H1 (cell line): Measurements from ENCODE around the gene SCAP. TPM values are rescaled to one million over a fixed set of nuclear protein-coding genes. Genes with fewer than 3 reads are reported as not detected.

ENCODE experiments used
- CTCF ChIA-PET: fragments of 300-600 bp; sonication (Branson Sonifier 250); formaldehyde crosslinking; loops from one replicate; lab custom pipeline; 2021; ENCODE audit not compliant: partially characterized antibody; lab: Charles Lee
- POLR2A ChIA-PET: fragments of 300-600 bp; sonication (Branson Sonifier 250); formaldehyde crosslinking; loops from one replicate; lab custom pipeline; 2021; ENCODE audit warnings: inconsistent platforms; ENCODE audit not compliant: partially characterized antibody; lab: Charles Lee
- DNase-seq, 2 experiments: peaks; one replicate each; pipeline versions ENCODE4 v3.0.0 to v3.0.0-alpha.2; 2010 to 2022; ENCODE audit warnings: low spot score in 2 of 2, low read depth in 1 of 2, mixed read lengths in 1 of 2
- FAIRE-seq: peaks from 2 replicates; lab custom pipeline; 2011; peaks lifted over from hg19 to GRCh38; lab: Jason Lieb, UNC
- H2AFZ ChIP-seq: 2 replicates; pipeline ENCODE4 v1.8.1; 2012; ENCODE audit warnings: low read length, inconsistent platforms
- H2AK5ac ChIP-seq: 2 replicates; pipeline ENCODE4 v1.6.1; 2013; ENCODE audit warnings: low read depth, low read length
- H2BK120ac ChIP-seq: replicated peaks from 2 replicates; pipeline ENCODE3; 2013; ENCODE audit warnings: low read depth, low read length, inconsistent platforms
- H2BK12ac ChIP-seq: 2 replicates; pipeline ENCODE4 v1.6.1; 2013; ENCODE audit warnings: low read depth, low read length
- H2BK15ac ChIP-seq: 2 replicates; pipeline ENCODE4 v1.6.1; 2013; ENCODE audit warnings: low read length
- H2BK20ac ChIP-seq: 2 replicates; pipeline ENCODE4 v1.6.1; 2013; ENCODE audit warnings: low read length
- H2BK5ac ChIP-seq: 2 replicates; pipeline ENCODE4 v1.6.1; 2013; ENCODE audit warnings: low read depth, low read length
- H3K14ac ChIP-seq: 2 replicates; pipeline ENCODE4 v1.6.1; 2013; ENCODE audit warnings: inconsistent platforms; ENCODE audit not compliant: insufficient read length
- H3K18ac ChIP-seq: 2 replicates; pipeline ENCODE4 v1.6.1; 2013; ENCODE audit warnings: low read length; ENCODE audit errors: extremely low read depth
- H3K23ac ChIP-seq: 2 replicates; pipeline ENCODE4 v1.6.1; 2013; ENCODE audit warnings: inconsistent platforms; ENCODE audit not compliant: insufficient read length
- H3K23me2 ChIP-seq: 2 replicates; pipeline ENCODE4 v1.6.1; 2013; ENCODE audit warnings: low read depth, low read length
- H3K27ac ChIP-seq: 2 replicates; pipeline ENCODE4 v1.6.1; 2011; ENCODE audit warnings: low read depth, low read length, inconsistent platforms
- H3K27me3 ChIP-seq, 4 experiments: replicated peaks in 1 of 4; 1 replicate in 1 of 4; 2 replicates in 3 of 4; pipeline versions ENCODE4 v1.6.1 to v1.8.1; 2011 to 2013; ENCODE audit warnings: low read length in 3 of 4, mild to moderate bottlenecking in 3 of 4, inconsistent platforms in 2 of 4, mixed read lengths in 2 of 4, moderate library complexity in 1 of 4; ENCODE audit not compliant: control insufficient read depth in 3 of 4, insufficient read depth in 3 of 4; ENCODE audit errors: extremely low read depth in 1 of 4
- H3K36me3 ChIP-seq, 4 experiments: 2 replicates each; pipeline versions ENCODE4 v1.6.1 to v1.8.1; 2011 to 2013; ENCODE audit warnings: mild to moderate bottlenecking in 4 of 4, low read length in 3 of 4, moderate library complexity in 2 of 4, control low read depth in 1 of 4, inconsistent platforms in 1 of 4; ENCODE audit not compliant: insufficient read depth in 4 of 4, control insufficient read depth in 2 of 4
- H3K4ac ChIP-seq: replicated peaks from 2 replicates; pipeline ENCODE3; 2013; ENCODE audit warnings: low read length, low read depth, mixed read lengths, inconsistent platforms; ENCODE audit not compliant: insufficient read length
- H3K4me1 ChIP-seq, 4 experiments: replicated peaks in 1 of 4; 1 replicate in 1 of 4; 2 replicates in 3 of 4; pipeline versions ENCODE4 v1.6.1 to v1.8.1; 2011 to 2013; ENCODE audit warnings: low read length in 3 of 4, inconsistent platforms in 2 of 4, mixed read lengths in 1 of 4; ENCODE audit not compliant: insufficient read depth in 4 of 4, control insufficient read depth in 3 of 4
- H3K4me2 ChIP-seq, 2 experiments: 2 replicates each; pipeline versions ENCODE4 v1.6.1 to v1.8.1; 2011 to 2013; ENCODE audit warnings: low read depth in 2 of 2, low read length in 2 of 2, control low read depth in 1 of 2, inconsistent platforms in 1 of 2, mild to moderate bottlenecking in 1 of 2; ENCODE audit not compliant: insufficient read depth in 1 of 2
- H3K4me3 ChIP-seq, 4 experiments: fragments of 200-600, 300-600 bp in 1 of 4; sonication (generic), shearing (Covaris generic), sonication (Bioruptor Twin) in 1 of 4; 2 replicates each; pipeline versions ENCODE4 v1.5.1 to v1.8.1; 2011 to 2016; ENCODE audit warnings: low read length in 4 of 4, low read depth in 3 of 4, control low read depth in 2 of 4, inconsistent platforms in 2 of 4, mild to moderate bottlenecking in 2 of 4, mixed read lengths in 1 of 4, moderate library complexity in 1 of 4; ENCODE audit not compliant: insufficient read depth in 2 of 4; ENCODE audit errors: extremely low read depth in 1 of 4
- H3K56ac ChIP-seq: replicated peaks from 2 replicates; pipeline ENCODE3; 2013; ENCODE audit warnings: low read depth, mild to moderate bottlenecking, mixed read lengths, low read length, inconsistent platforms; ENCODE audit not compliant: insufficient read length
- H3K79me1 ChIP-seq: 2 replicates; pipeline ENCODE4 v1.6.1; 2013; ENCODE audit warnings: low read depth, low read length, control low read depth
- H3K79me2 ChIP-seq, 2 experiments: 2 replicates each; pipeline versions ENCODE4 v1.6.1 to v1.8.1; 2012 to 2013; ENCODE audit warnings: low read length in 2 of 2, mild to moderate bottlenecking in 2 of 2, inconsistent platforms in 1 of 2; ENCODE audit not compliant: insufficient read depth in 2 of 2, control insufficient read depth in 1 of 2
- H3K9ac ChIP-seq, 4 experiments: replicated peaks in 1 of 4; 1 replicate in 1 of 4; 2 replicates in 3 of 4; pipeline versions ENCODE4 v1.6.1 to v1.8.1; 2011 to 2013; ENCODE audit warnings: low read depth in 3 of 4, low read length in 3 of 4, control low read depth in 2 of 4, mild to moderate bottlenecking in 2 of 4, moderate library complexity in 2 of 4, inconsistent platforms in 1 of 4; ENCODE audit errors: extremely low read depth in 1 of 4
- H3K9me3 ChIP-seq, 2 experiments: 2 replicates each; pipeline versions ENCODE4 v1.6.1 to v1.8.1; 2012 to 2013; ENCODE audit warnings: mild to moderate bottlenecking in 2 of 2, moderate library complexity in 2 of 2, control low read depth in 1 of 2, inconsistent platforms in 1 of 2, low read depth in 1 of 2, low read length in 1 of 2, mixed read lengths in 1 of 2; ENCODE audit not compliant: insufficient read depth in 2 of 2
- H4K20me1 ChIP-seq, 2 experiments: replicated peaks in 1 of 2; 2 replicates each; pipeline versions ENCODE3 to v1.8.1; 2011 to 2013; ENCODE audit warnings: inconsistent platforms in 2 of 2, low read length in 2 of 2, mild to moderate bottlenecking in 1 of 2; ENCODE audit not compliant: insufficient read depth in 2 of 2, control insufficient read depth in 1 of 2
- H4K5ac ChIP-seq: 2 replicates; pipeline ENCODE4 v1.6.1; 2013; ENCODE audit warnings: low read length, low read depth, mixed read lengths, inconsistent platforms; ENCODE audit not compliant: insufficient read length
- H4K8ac ChIP-seq: 2 replicates; pipeline ENCODE4 v1.8.0; 2013; ENCODE audit warnings: mild to moderate bottlenecking, moderate library complexity, low read length, inconsistent platforms; ENCODE audit not compliant: insufficient read depth; ENCODE audit errors: extremely low read depth
- H4K91ac ChIP-seq: replicated peaks from 2 replicates; pipeline ENCODE3; 2013; ENCODE audit warnings: low read length, mixed read lengths, inconsistent platforms; ENCODE audit not compliant: insufficient read length
- BCL11A ChIP-seq, 2 experiments: IDR thresholded peaks; one replicate each; pipeline ENCODE4 v1.6.1; 2011; ENCODE audit warnings: low read depth in 2 of 2, low read length in 2 of 2, mild to moderate bottlenecking in 2 of 2
- BRCA1 ChIP-seq: IDR thresholded peaks from 2 replicates; pipeline ENCODE4 v1.6.1; 2012; ENCODE audit warnings: low read depth, low read length, improper control_type of control experiment
- CBX8 ChIP-seq: fragments of 300-800, 300-1000 bp; sonication (generic); IDR thresholded peaks from 2 replicates; pipeline ENCODE4 v1.7.1; 2016; ENCODE audit warnings: low read depth, low read length, borderline replicate concordance
- SRF ChIP-seq: IDR thresholded peaks from 2 replicates; pipeline ENCODE4 v1.6.1; 2011; ENCODE audit warnings: mild to moderate bottlenecking, low read depth, low read length, moderate library complexity
- WGBS, 2 experiments: shearing (Covaris generic) in 1 of 2; methylation state at CpG; one replicate each; pipeline versions ENCODE4 v1.1.6 to v1.1.7; 2013 to 2015; ENCODE audit warnings: low lambda C conversion rate in 2 of 2, mixed read lengths in 2 of 2, inconsistent platforms in 1 of 2, low coverage in 1 of 2, missing lambda C conversion rate in 1 of 2; ENCODE audit not compliant: insufficient replicate concordance in 2 of 2, insufficient coverage in 1 of 2, insufficient read length in 1 of 2; ENCODE audit errors: extremely low coverage in 1 of 2, missing lambda C conversion rate in 1 of 2; 5-methylcytosine and 5-hydroxymethylcytosine counted together
- polyA plus RNA-seq, 7 experiments: library from polyadenylated mRNA; depleted of rRNA in 3 of 7; stranded (reverse) in 5 of 7; unstranded in 2 of 7; fragments of >200 nt in 5 of 7; fragments of 200-250 nt in 2 of 7; gene quantifications; 1 replicate in 5 of 7; 2 replicates in 1 of 7; 4 replicates in 1 of 7; pipeline versions ENCODE4 v1.2.1 to v1.2.3, GENCODE V29; 2011 to 2013; ENCODE audit warnings: missing spikeins in 2 of 7, mixed read lengths in 2 of 7
- total RNA-seq: library from RNA; stranded (reverse); fragmentation: NEBNext Ultra II Directional; extraction: Animal tissue kit (Norgen Biotek cat#: 25700); gene quantifications from 2 replicates; pipeline ENCODE4 v1.2.1, GENCODE V29; 2021

Gene SCAP
- total and polyA plus RNA-seq, 2 of the 8 experiments (the other 6 are each of a cell fraction or from before 2014, with no cell fraction given), result 74.0 to 114 TPM

DNA sequence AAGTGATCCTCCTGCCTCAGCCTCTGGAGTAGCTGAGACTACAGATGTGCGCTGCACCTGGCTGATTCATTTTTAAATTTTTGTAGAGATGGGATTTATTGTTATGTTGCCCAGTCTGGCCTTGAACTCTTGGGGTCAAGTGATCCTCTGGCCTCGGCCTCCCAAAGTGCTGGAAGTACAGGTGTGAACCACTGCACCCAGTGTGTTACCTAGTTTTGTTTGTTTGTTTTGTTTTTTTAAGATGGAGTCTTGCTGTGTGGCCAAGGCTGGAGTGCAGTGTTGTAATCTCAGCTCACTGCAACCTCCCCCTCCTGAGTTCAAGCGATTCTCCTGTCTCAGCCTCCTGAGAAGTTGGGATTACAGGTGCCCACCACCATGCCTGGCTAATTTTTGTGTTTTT, 82.8 kb downstream of the SCAP start:
- H3K56ac ChIP-seq, result no peak overlapping the region
- no peak overlapping the region for H4K91ac ChIP-seq
- no peak overlapping the region for H3K14ac ChIP-seq
- no peaks in the 10 kb centered on the region for H3K4me1 ChIP-seq
- H3K27ac ChIP-seq, result no peak overlapping the region
- POLR2A ChIA-PET, result no interaction called here
- no peak for DNase-seq
- no peak overlapping the region for H2BK12ac ChIP-seq
- WGBS, 2 experiments, result 90% methylated on average over 3 of the region's 3 CpGs; no CpG with 5 or more reads in 1 of the 2 experiments
- H3K36me3 ChIP-seq, result peaks cover 0 to 2% (median 0%) of the 10 kb centered on the region in 4 experiments; a peak in 1 of 8 replicates
- peaks cover 0 to 53% of the 10 kb centered on the region in 2 experiments for H3K79me2 ChIP-seq
- H2AK5ac ChIP-seq, result no peak overlapping the region
- no peak overlapping the region for H2BK120ac ChIP-seq
- H3K4me2 ChIP-seq, result no peak overlapping the region
- no peak overlapping the region for H3K18ac ChIP-seq
- H4K20me1 ChIP-seq, result peaks cover 0 to 9% of the 10 kb centered on the region in 2 experiments
- no peak overlapping the region for H3K9ac ChIP-seq
- H3K4me3 ChIP-seq, result no peak overlapping the region
- H3K23me2 ChIP-seq, result no peaks in the 10 kb centered on the region
- H2AFZ ChIP-seq, result no peak overlapping the region
- no peak overlapping the region for H2BK15ac ChIP-seq
- no peak overlapping the region for H4K8ac ChIP-seq
- FAIRE-seq, result no peak
- H4K5ac ChIP-seq, result no peak overlapping the region
- H2BK20ac ChIP-seq, result no peak overlapping the region
- H3K79me1 ChIP-seq, result peaks cover 18% of the 10 kb centered on the region; the same call in 1 of the 2 replicates
- CTCF ChIA-PET, result interaction anchor here (1.1 to 3.4 kb wide), 3 partner anchors 9 to 28 kb away, joined by 3 to 12 read pairs (median 3); no protein-coding TSS in a partner anchor
- H3K9me3 ChIP-seq, result no peaks in the 10 kb centered on the region
- TF ChIP-seq CBX8, result no peak
- TF ChIP-seq SRF, result no peak
- TF ChIP-seq BRCA1, result no peak
- no peak for TF ChIP-seq BCL11A (IDR thresholded peaks at IDR 0.05; ENCODE audit: low read depth in 2 of 2, low read length in 2 of 2)
- no peak overlapping the region for H3K4ac ChIP-seq
- no peaks in the 10 kb centered on the region for H3K27me3 ChIP-seq
- no peak overlapping the region for H2BK5ac ChIP-seq
- H3K23ac ChIP-seq, result no peak overlapping the region
